Smooth muscle cell (in vitro differentiated cells): ENCODE measurements around the gene LAMC1. TPM values are rescaled to one million over a fixed set of nuclear protein-coding genes. Genes with fewer than 3 reads are reported as not detected.

Experiments
- DNase-seq: peaks from one replicate; lab custom pipeline; 2025; ENCODE audit not compliant: unreplicated experiment; lab: John Stamatoyannopoulos, UW
- H2AFZ ChIP-seq: fragments of 200-600 bp; sonication (generic); 2 replicates; pipeline ENCODE4 v1.6.0; 2016; ENCODE audit warnings: antibody characterized with exemption, low read depth, mild to moderate bottlenecking
- H3F3A ChIP-seq: fragments of 200-600 bp; sonication (generic); 2 replicates; pipeline ENCODE4 v1.6.0; 2017; ENCODE audit warnings: antibody characterized with exemption, low read depth
- H3K27ac ChIP-seq: fragments of 200-600 bp; sonication (generic); 2 replicates; pipeline ENCODE4 v1.5.1; 2016; ENCODE audit warnings: low read depth, mild to moderate bottlenecking
- H3K27me3 ChIP-seq: fragments of 200-600 bp; sonication (generic); 2 replicates; pipeline ENCODE4 v1.6.1; 2016; ENCODE audit warnings: low read depth, mild to moderate bottlenecking
- H3K36me3 ChIP-seq: fragments of 200-600 bp; sonication (generic); 2 replicates; pipeline ENCODE4 v1.5.1; 2016; ENCODE audit warnings: low read depth
- H3K4me1 ChIP-seq: fragments of 200-600 bp; sonication (generic); 2 replicates; pipeline ENCODE4 v1.5.1; 2016; ENCODE audit warnings: low read depth
- H3K4me2 ChIP-seq: fragments of 200-600 bp; sonication (generic); 2 replicates; pipeline ENCODE4 v1.6.0; 2016; ENCODE audit warnings: mild to moderate bottlenecking
- H3K4me3 ChIP-seq: fragments of 200-600 bp; sonication (generic); 2 replicates; pipeline ENCODE4 v1.5.1; 2016; ENCODE audit warnings: mild to moderate bottlenecking
- H3K79me2 ChIP-seq: fragments of 200-600 bp; sonication (generic); 2 replicates; pipeline ENCODE4 v1.6.0; 2016; ENCODE audit warnings: low read depth, mild to moderate bottlenecking
- H3K9ac ChIP-seq: fragments of 200-600 bp; sonication (generic); 2 replicates; pipeline ENCODE4 v1.6.0; 2016; ENCODE audit warnings: low read depth
- H3K9me3 ChIP-seq: fragments of 200-600 bp; sonication (generic); replicated peaks from 2 replicates; pipeline ENCODE4 v1.5.1; 2016; ENCODE audit warnings: low read depth
- H4K20me1 ChIP-seq: fragments of 200-600 bp; sonication (generic); 2 replicates; pipeline ENCODE4 v1.6.0; 2016; ENCODE audit warnings: low read depth
- CTCF ChIP-seq: fragments of 200-600 bp; sonication (generic); IDR thresholded peaks from 2 replicates; pipeline ENCODE4 v1.5.1; 2017; ENCODE audit warnings: borderline replicate concordance, mild to moderate bottlenecking, antibody characterized with exemption; ENCODE audit not compliant: insufficient read depth, poor library complexity, severe bottlenecking
- WGBS: methylation state at CpG from one replicate; pipeline ENCODE4 v1.1.7; 2016; ENCODE audit warnings: low lambda C conversion rate; 5-methylcytosine and 5-hydroxymethylcytosine counted together
- polyA plus RNA-seq: library from polyadenylated mRNA; unstranded; fragments of >200 nt; fragmentation: Nextera tagmentation; extraction: Ambion mirVana; gene quantifications from 2 replicates; pipeline ENCODE4 v1.2.1, GENCODE V29; 2016
- total RNA-seq: library from RNA; depleted of rRNA; stranded (reverse); fragments of >200 nt; gene quantifications from 2 replicates; pipeline ENCODE4 v1.2.3, GENCODE V29; 2014

LAMC1 gene
- total and polyA plus RNA-seq, 2 experiments from 2014 or later: 64.9 to 137 TPM

GRCh38 chr1:183150445-183150844 is 127.2 kb downstream of the LAMC1 start:
- Histone ChIP-seq H3K4me1 (peaks cover 5% of the 10 kb centered on the region), H3K4me2 (no peak overlapping the region), H3K4me3 (no peak overlapping the region), H3K27ac (no peak overlapping the region), H3K79me2 (no peaks in the 10 kb centered on the region), H3K9ac (no peak overlapping the region), H2AFZ (no peak overlapping the region), H3F3A (peaks cover 3% of the 10 kb centered on the region), H3K27me3 (no peaks in the 10 kb centered on the region), H4K20me1 (no peaks in the 10 kb centered on the region), H3K36me3 (no peaks in the 10 kb centered on the region), H3K9me3 (no peaks in the 10 kb centered on the region)
- DNase-seq: no peak
- no peak for TF ChIP-seq CTCF

- no peaks in the 10 kb centered on the region for H3K27me3 ChIP-seq
- no peak overlapping the region for H3K27ac ChIP-seq
- H3K4me3 ChIP-seq: no peak overlapping the region
- no peak for DNase-seq
- no peak for TF ChIP-seq CTCF
- no peaks in the 10 kb centered on the region for H3K36me3 ChIP-seq
- H3K9me3 ChIP-seq: no peaks in the 10 kb centered on the region
- no peak overlapping the region for H3K4me2 ChIP-seq
- no peak overlapping the region for H3K9ac ChIP-seq
- H4K20me1 ChIP-seq: no peaks in the 10 kb centered on the region
- H2AFZ ChIP-seq: no peak overlapping the region
- peaks cover 5% of the 10 kb centered on the region for H3K4me1 ChIP-seq
- WGBS: 89% methylated on average over 7 of the region's 7 CpGs
- peaks cover 3% of the 10 kb centered on the region for H3F3A ChIP-seq
- H3K79me2 ChIP-seq: no peaks in the 10 kb centered on the region
These were observed 129.0 kb downstream of the LAMC1 start for GRCh38 chr1:183152180-183152579.

GRCh38 chr1:183155939-183156338 is 132.7 kb downstream of the LAMC1 start:
- no peaks in the 10 kb centered on the region for H3F3A ChIP-seq
- no peak overlapping the region for H3K4me2 ChIP-seq
- no peaks in the 10 kb centered on the region for H3K9me3 ChIP-seq
- H3K27me3 ChIP-seq: no peaks in the 10 kb centered on the region
- DNase-seq: no peak
- WGBS: 99% methylated on average over 2 of the region's 2 CpGs
- no peaks in the 10 kb centered on the region for H3K4me1 ChIP-seq
- H3K4me3 ChIP-seq: no peak overlapping the region
- H4K20me1 ChIP-seq: no peaks in the 10 kb centered on the region
- no peak overlapping the region for H3K27ac ChIP-seq
- no peaks in the 10 kb centered on the region for H3K36me3 ChIP-seq
- H3K9ac ChIP-seq: no peak overlapping the region
- H2AFZ ChIP-seq: no peak overlapping the region
- no peaks in the 10 kb centered on the region for H3K79me2 ChIP-seq
- no peak for TF ChIP-seq CTCF

DNA sequence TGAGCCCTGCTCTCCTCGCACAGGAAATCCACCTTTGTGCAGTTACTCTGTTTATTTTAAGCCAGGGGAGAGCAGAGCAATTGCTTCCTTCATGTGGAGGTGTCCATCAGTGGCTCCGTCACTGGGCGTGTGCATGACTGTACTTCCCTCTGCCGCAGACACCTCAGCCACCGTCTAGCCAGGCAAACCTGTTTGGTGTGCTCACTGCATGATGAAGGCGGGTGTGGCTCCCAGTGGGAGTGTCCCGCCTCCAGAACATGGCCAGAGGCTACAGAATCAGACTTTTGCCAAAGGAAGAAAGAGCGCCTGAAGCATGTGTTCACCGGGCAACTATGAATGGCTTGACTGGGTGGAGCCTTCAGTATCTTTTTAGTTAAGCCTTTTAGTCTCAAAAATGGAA is 136.7 kb downstream of the LAMC1 start:
- H3K27ac ChIP-seq: peak overlapping the region; percentile 88
- peak overlapping the region; percentile 53 for H3K9ac ChIP-seq
- no peaks in the 10 kb centered on the region for H3K36me3 ChIP-seq
- H3K79me2 ChIP-seq: no peaks in the 10 kb centered on the region
- DNase-seq: no peak
- WGBS: 76% methylated on average over 9 of the region's 9 CpGs
- no peaks in the 10 kb centered on the region for H3K9me3 ChIP-seq
- H3K27me3 ChIP-seq: no peaks in the 10 kb centered on the region
- H3K4me1 ChIP-seq: peaks cover 7% of the 10 kb centered on the region
- no peaks in the 10 kb centered on the region for H3F3A ChIP-seq
- no peak for TF ChIP-seq CTCF
- H4K20me1 ChIP-seq: no peaks in the 10 kb centered on the region
- H3K4me3 ChIP-seq: no peak overlapping the region
- H2AFZ ChIP-seq: no peak overlapping the region
- no peak overlapping the region for H3K4me2 ChIP-seq
